D341Med (cell line): ENCODE data around the gene NATD1.

Experiments used
- DNase-seq: peaks from one replicate; pipeline ENCODE4 v3.0.0; 2012; ENCODE audit warnings: low spot score

Gene NATD1

GRCh38 chr17:21191698-21192097 is 61.5 kb downstream of the NATD1 start:
- DNase-seq = no peak

- no peak for DNase-seq
Observed at GRCh38 chr17:21190078-21190477, 63.1 kb downstream of the NATD1 start.

DNA sequence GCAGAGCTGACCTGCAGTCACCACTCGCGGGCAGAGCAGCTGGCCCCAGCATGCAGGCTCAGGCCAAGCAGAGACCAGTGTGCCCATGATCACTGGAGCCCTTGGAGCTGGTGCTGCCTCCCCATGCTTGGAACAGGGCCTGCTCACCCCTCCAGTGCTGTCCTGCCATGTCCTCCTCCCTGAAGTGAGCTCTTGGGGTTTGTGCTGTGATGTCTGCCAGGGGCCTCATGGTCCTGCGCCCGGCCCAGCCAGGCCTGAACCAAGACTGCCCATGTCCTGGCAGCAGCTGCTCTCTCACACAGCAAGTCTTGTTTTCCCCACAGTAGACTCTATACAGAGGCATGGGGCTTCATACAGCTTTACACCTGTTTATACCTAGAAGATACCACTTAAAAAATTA is 63.8 kb downstream of the NATD1 start:
- DNase-seq = no peak
